OCI-LY1 (cell line): ENCODE data around the gene PRXL2B.

Experiments
- H2AFZ ChIP-seq: fragments of 200-600 bp; sonication (generic), shearing (Covaris generic); 2 replicates; pipeline ENCODE4 v1.6.0; 2014; ENCODE audit warnings: antibody characterized with exemption, mild to moderate bottlenecking, low read length
- H3F3A ChIP-seq: fragments of 200-600 bp; sonication (generic), shearing (Covaris generic); 2 replicates; pipeline ENCODE4 v1.6.0; 2014; ENCODE audit warnings: mild to moderate bottlenecking, antibody characterized with exemption, low read length, moderate library complexity; ENCODE audit not compliant: insufficient read depth
- H3K27ac ChIP-seq: fragments of 200-600 bp; sonication (generic); 2 replicates; pipeline ENCODE4 v1.5.1; 2014; ENCODE audit warnings: low read length, mixed run types, mild to moderate bottlenecking, low read depth; ENCODE audit not compliant: poor library complexity, severe bottlenecking
- H3K27me3 ChIP-seq: fragments of 200-600 bp; sonication (generic); 2 replicates; pipeline ENCODE4 v1.6.0; 2014; ENCODE audit warnings: antibody characterized with exemption, mild to moderate bottlenecking, low read length, moderate library complexity; ENCODE audit not compliant: insufficient read depth
- H3K36me3 ChIP-seq: fragments of 200-600 bp; sonication (generic); 2 replicates; pipeline ENCODE4 v1.6.1; 2014; ENCODE audit warnings: mild to moderate bottlenecking, antibody characterized with exemption, low read length, moderate library complexity, mixed read lengths; ENCODE audit not compliant: insufficient read depth
- H3K4me1 ChIP-seq: fragments of 200-600 bp; sonication (generic); 2 replicates; pipeline ENCODE4 v1.5.1; 2014; ENCODE audit warnings: mild to moderate bottlenecking, low read length, moderate library complexity; ENCODE audit not compliant: insufficient read depth, severe bottlenecking
- H3K4me2 ChIP-seq: fragments of 200-600 bp; sonication (generic), shearing (Covaris generic); 2 replicates; pipeline ENCODE4 v1.6.1; 2014; ENCODE audit warnings: low read length
- H3K4me3 ChIP-seq: fragments of 200-600 bp; sonication (generic); 2 replicates; pipeline ENCODE4 v1.5.1; 2014; ENCODE audit warnings: low read length, low read depth, mild to moderate bottlenecking, mixed read lengths; ENCODE audit not compliant: poor library complexity, severe bottlenecking
- H3K79me2 ChIP-seq: fragments of 200-600 bp; shearing (Covaris generic); 2 replicates; pipeline ENCODE4 v1.6.1; 2016; ENCODE audit warnings: mixed run types, low read length, mixed read lengths; ENCODE audit not compliant: insufficient read depth
- H3K9ac ChIP-seq: fragments of 200-600 bp; sonication (generic), shearing (Covaris generic); 2 replicates; pipeline ENCODE4 v1.6.1; 2014; ENCODE audit warnings: mild to moderate bottlenecking, low read length, mixed read lengths
- H3K9me2 ChIP-seq: fragments of 200-600 bp; sonication (generic), shearing (Covaris generic); 2 replicates; pipeline ENCODE4 v1.6.1; 2014; ENCODE audit warnings: low read depth, mild to moderate bottlenecking, low read length, mixed read lengths
- H3K9me3 ChIP-seq: fragments of 200-600 bp; shearing (Covaris generic); 2 replicates; pipeline ENCODE4 v1.6.1; 2014; ENCODE audit warnings: low read length, mixed read lengths
- H4K20me1 ChIP-seq: fragments of 200-600 bp; sonication (generic), shearing (Covaris generic); 2 replicates; pipeline ENCODE4 v1.6.0; 2016; ENCODE audit warnings: mild to moderate bottlenecking, low read length; ENCODE audit not compliant: insufficient read depth
- EZH2 ChIP-seq: fragments of 200-600 bp; sonication (generic), shearing (Covaris generic); IDR thresholded peaks from 2 replicates; pipeline ENCODE4 v1.8.0; 2017; ENCODE audit warnings: borderline replicate concordance, mixed run types, mild to moderate bottlenecking, antibody characterized with exemption, low read length, moderate library complexity, mixed read lengths
- TF ChIP-seq, protein P1 (sequence below): fragments of 200-600 bp; sonication (generic), shearing (Covaris generic); IDR thresholded peaks from 2 replicates; pipeline ENCODE4 v1.5.1; 2017; ENCODE audit warnings: mild to moderate bottlenecking, antibody characterized with exemption, low read length, moderate library complexity, mixed read lengths

PRXL2B gene

DNA sequence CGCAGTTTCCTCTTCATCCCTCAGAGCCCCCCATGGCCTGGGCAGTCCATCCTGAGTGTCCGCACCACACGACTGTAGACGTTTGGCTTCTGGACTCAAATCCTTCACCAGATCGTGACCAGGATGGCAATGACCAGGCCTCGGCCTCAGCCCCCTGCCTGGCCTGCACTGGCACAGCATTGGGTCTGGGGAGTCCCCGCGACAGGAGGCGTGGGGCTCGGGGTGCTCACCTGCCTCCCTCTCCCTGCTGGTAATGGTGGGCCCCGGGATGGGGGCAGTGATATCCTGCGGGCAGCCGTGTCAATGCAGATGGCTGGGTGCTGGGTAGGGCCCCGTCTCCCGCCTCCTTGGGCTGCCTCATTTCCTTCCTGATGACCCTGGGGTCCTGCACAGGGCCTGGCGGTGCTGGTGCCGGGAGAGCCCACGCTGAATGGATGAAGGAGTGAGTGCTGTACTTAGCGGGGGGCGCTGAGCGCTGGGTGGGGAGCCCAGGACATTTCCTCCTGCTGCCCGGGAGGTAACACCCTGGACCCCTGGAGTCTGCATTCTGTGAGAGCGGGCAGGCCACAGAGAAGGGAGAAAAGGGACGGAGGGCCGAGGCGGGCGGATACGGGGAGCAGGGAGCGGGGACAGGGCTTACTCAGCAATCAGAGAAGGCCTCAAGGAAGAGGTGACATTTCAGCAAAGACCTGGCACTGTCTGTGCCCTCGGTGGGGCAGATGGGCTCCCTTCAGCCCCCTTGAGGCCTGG, 32.5 kb upstream of the PRXL2B start:
- no peaks in the 10 kb centered on the region for H3K9me3 ChIP-seq
- H3K79me2 ChIP-seq: no peaks in the 10 kb centered on the region
- H3K4me2 ChIP-seq: no peak overlapping the region
- no peak overlapping the region for H3K4me3 ChIP-seq
- H3K27me3 ChIP-seq: no peaks in the 10 kb centered on the region
- TF ChIP-seq, protein P1, sequence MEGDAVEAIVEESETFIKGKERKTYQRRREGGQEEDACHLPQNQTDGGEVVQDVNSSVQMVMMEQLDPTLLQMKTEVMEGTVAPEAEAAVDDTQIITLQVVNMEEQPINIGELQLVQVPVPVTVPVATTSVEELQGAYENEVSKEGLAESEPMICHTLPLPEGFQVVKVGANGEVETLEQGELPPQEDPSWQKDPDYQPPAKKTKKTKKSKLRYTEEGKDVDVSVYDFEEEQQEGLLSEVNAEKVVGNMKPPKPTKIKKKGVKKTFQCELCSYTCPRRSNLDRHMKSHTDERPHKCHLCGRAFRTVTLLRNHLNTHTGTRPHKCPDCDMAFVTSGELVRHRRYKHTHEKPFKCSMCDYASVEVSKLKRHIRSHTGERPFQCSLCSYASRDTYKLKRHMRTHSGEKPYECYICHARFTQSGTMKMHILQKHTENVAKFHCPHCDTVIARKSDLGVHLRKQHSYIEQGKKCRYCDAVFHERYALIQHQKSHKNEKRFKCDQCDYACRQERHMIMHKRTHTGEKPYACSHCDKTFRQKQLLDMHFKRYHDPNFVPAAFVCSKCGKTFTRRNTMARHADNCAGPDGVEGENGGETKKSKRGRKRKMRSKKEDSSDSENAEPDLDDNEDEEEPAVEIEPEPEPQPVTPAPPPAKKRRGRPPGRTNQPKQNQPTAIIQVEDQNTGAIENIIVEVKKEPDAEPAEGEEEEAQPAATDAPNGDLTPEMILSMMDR: no peak
- TF ChIP-seq EZH2: no peak
- peaks cover 19% of the 10 kb centered on the region for H3K4me1 ChIP-seq
- H4K20me1 ChIP-seq: no peaks in the 10 kb centered on the region
- no peak overlapping the region for H3K27ac ChIP-seq
- no peaks in the 10 kb centered on the region for H3K9me2 ChIP-seq
- H2AFZ ChIP-seq: no peak overlapping the region
- no peaks in the 10 kb centered on the region for H3K36me3 ChIP-seq
- no peaks in the 10 kb centered on the region for H3F3A ChIP-seq
- no peak overlapping the region for H3K9ac ChIP-seq

DNA sequence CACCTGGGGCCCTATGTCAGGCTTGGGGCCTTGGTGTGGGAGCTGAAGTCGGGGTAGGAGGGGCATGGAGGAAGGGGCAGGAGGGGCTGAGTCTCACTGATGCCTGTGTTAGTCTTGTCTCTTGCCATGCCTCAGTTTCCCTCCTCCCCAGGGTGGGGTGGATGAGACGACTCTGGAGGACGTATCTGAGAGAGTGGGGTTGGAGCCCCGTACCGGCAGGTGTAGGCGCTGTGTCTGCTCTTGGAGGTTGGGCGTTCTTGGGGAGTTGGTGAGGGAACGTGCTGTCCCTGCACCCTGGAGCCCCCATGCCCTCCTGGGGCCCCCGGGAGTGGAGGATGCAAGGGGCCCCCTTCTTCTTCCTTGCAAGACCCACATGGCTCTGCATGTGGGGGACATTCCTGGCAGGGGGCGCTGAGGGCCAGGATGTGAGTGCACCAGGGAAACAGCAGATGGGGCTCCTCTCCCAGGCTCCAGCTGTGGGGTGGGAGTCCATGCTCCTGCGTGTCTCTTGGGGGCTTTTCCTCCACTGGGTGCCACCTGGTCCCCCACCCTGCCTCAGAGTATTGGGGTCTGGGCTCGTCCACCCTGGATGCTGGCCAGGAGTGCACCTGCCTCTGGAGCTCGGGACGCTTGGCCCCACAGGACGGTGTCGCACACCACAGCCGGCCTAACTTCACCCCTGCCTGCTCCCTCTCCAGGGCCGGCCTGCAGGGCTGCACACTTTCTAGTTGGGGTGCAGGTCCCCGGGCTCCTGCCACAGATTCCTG, 31.8 kb upstream of the PRXL2B start:
- H3K79me2 ChIP-seq: no peaks in the 10 kb centered on the region
- no peaks in the 10 kb centered on the region for H4K20me1 ChIP-seq
- no peak overlapping the region for H3K4me3 ChIP-seq
- no peaks in the 10 kb centered on the region for H3K36me3 ChIP-seq
- TF ChIP-seq EZH2: no peak
- TF ChIP-seq, protein P1: peak; percentile 65
- no peak overlapping the region for H3K4me2 ChIP-seq
- peaks cover 12% of the 10 kb centered on the region for H3K4me1 ChIP-seq
- H2AFZ ChIP-seq: no peak overlapping the region
- no peaks in the 10 kb centered on the region for H3K27me3 ChIP-seq
- no peaks in the 10 kb centered on the region for H3K9me3 ChIP-seq
- H3K9me2 ChIP-seq: no peaks in the 10 kb centered on the region
- H3K27ac ChIP-seq: no peak overlapping the region
- no peak overlapping the region for H3K9ac ChIP-seq
- H3F3A ChIP-seq: no peaks in the 10 kb centered on the region

DNA sequence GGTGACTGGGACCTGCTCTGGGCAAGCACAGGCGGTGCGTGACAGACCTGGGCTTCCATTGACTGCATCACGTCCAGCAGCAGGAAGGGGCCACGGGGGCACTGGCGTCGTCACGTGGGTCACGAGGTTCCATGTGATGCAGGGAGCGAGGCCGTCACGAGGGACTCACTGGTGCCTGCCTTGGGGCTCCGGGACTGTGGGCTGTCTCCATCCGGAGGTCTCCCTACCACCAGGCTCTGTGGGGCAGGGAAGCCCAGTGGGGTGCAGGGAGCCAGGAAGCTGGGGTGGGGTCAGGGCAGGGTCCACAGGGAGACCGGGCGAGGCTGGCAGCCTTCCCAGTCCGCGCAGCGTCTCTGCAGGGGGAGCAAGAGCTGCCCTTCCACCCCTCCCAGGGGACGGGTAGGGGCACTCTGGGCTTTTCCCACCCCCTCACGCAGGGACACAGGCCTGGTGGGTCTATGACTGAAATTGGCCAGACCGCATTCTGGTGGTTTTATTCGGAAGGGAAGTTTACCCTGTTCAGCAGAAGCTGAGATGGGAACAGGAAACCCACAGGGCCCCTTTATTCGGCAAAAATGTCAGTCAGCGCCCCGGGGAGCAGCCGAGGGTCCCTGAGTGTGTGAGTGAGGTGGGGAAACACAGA, 30.8 kb upstream of the PRXL2B start:
- Histone ChIP-seq H2AFZ (no peak overlapping the region), H3K4me1 (peaks cover 12% of the 10 kb centered on the region), H3K9ac (peak overlapping the region; percentile 18; the same call in 1 of the 2 replicates), H3K9me3 (no peaks in the 10 kb centered on the region), H3K9me2 (no peaks in the 10 kb centered on the region), H3K27me3 (no peaks in the 10 kb centered on the region), H4K20me1 (no peaks in the 10 kb centered on the region), H3F3A (no peaks in the 10 kb centered on the region), H3K4me3 (peak overlapping the region; percentile 46), H3K36me3 (no peaks in the 10 kb centered on the region), H3K4me2 (peak overlapping the region; percentile 61), H3K27ac (no peak overlapping the region), H3K79me2 (no peaks in the 10 kb centered on the region)
- TF ChIP-seq, protein P1: no peak
